ENCODE data around the gene HGFAC.

Gene HGFAC

GRCh38 chr4:3427134-3427476 lies 14.7 kb upstream of the HGFAC start:
- no peak for DNase-seq

- no peak for DNase-seq
These were observed 13.9 kb upstream of the HGFAC start for GRCh38 chr4:3427706-3428446.

- no peak for DNase-seq
These were observed 12.1 kb upstream of the HGFAC start for GRCh38 chr4:3429651-3430050.

- no peak for DNase-seq
These were observed 11.2 kb upstream of the HGFAC start for GRCh38 chr4:3430524-3430923.

- no peak for DNase-seq
These were observed 10.2 kb upstream of the HGFAC start for GRCh38 chr4:3431446-3431993.

- DNase-seq: no peak
These were observed 9.4 kb upstream of the HGFAC start for GRCh38 chr4:3432381-3432790.

GRCh38 chr4:3433138-3433869 lies 8.5 kb upstream of the HGFAC start:
- no peak for DNase-seq

- DNase-seq: no peak
These were observed 6.7 kb upstream of the HGFAC start for GRCh38 chr4:3434881-3435685.

GRCh38 chr4:3435686-3435956 lies 6.1 kb upstream of the HGFAC start:
- no peak for DNase-seq

- DNase-seq: no peak
These were observed 5.5 kb upstream of the HGFAC start for GRCh38 chr4:3436048-3436797.

GRCh38 chr4:3436798-3437581 lies 4.8 kb upstream of the HGFAC start:
- no peak for DNase-seq

- DNase-seq: no peak
These were observed 4.2 kb upstream of the HGFAC start for GRCh38 chr4:3437582-3437936.

- DNase-seq: no peak
These were observed 3.5 kb upstream of the HGFAC start for GRCh38 chr4:3437998-3438846.

- DNase-seq: no peak
These were observed 3.0 kb upstream of the HGFAC start for GRCh38 chr4:3438847-3439180.

- no peak for DNase-seq
These were observed 2.4 kb upstream of the HGFAC start for GRCh38 chr4:3439391-3439790.

GRCh38 chr4:3440011-3440410 lies 1.8 kb upstream of the HGFAC start:
- DNase-seq: no peak

GRCh38 chr4:3440979-3441500 lies 728 bp upstream of the HGFAC start:
- DNase-seq: no peak

GRCh38 chr4:3442460-3442958 lies 741 bp downstream of the HGFAC start:
- no peak for DNase-seq

- no peak for DNase-seq
These were observed 1.4 kb downstream of the HGFAC start for GRCh38 chr4:3442959-3443749.

- no peak for DNase-seq
These were observed 2.1 kb downstream of the HGFAC start for GRCh38 chr4:3443750-3444309.

Measured in NCI-H2227 treated with DMSO at 0.1 percent for 48 hours (cell line).